Eye (tissue), 1 donor: ENCODE measurements around the gene MAK.
"Not testable (repeated sequence)": the region's sequence is repeated elsewhere in the genome, so short reads cannot be mapped to it uniquely, and the experiment has no call there.

Experiments used
- DNase-seq: peaks from one replicate; pipeline ENCODE4 v3.0.0-alpha.2; 2015

MAK gene

GRCh38 chr6:10771371-10771894, 66.9 kb downstream of the MAK start:
- DNase-seq, result no peak

- DNase-seq, result no peak
These were observed 68.9 kb downstream of the MAK start for GRCh38 chr6:10769419-10769818.

- DNase-seq, result no peak
These were observed 75.3 kb downstream of the MAK start for GRCh38 chr6:10763006-10763405.

- DNase-seq, result peak; percentile 6
These were observed 78.4 kb downstream of the MAK start for GRCh38 chr6:10759884-10760329.

- DNase-seq, result peak; percentile 59
These were observed 79.0 kb downstream of the MAK start for GRCh38 chr6:10759312-10759839.

- no peak for DNase-seq
These were observed 82.3 kb downstream of the MAK start for GRCh38 chr6:10756085-10756484.

GRCh38 chr6:10751757-10752156, 86.6 kb downstream of the MAK start:
- not testable (repeated sequence) for DNase-seq

GRCh38 chr6:10750568-10750967, 87.8 kb downstream of the MAK start:
- DNase-seq, result not testable (repeated sequence)

GRCh38 chr6:10749734-10750133, 88.6 kb downstream of the MAK start:
- DNase-seq, result no peak

- DNase-seq, result peak; percentile 99
These were observed 90.9 kb downstream of the MAK start, which contains the start of gene TMEM14B for GRCh38 chr6:10747251-10747972. Gene TMEM14B, plus strand, starts transcription at chr6:10747805. Its CDS starts 1,441 bp downstream, at chr6:10749246.

- no peak for DNase-seq
These were observed 91.5 kb downstream of the MAK start for GRCh38 chr6:10746915-10747250.

- DNase-seq, result no peak
These were observed 93.2 kb downstream of the MAK start for GRCh38 chr6:10745116-10745515.

- no peak for DNase-seq
These were observed 94.8 kb downstream of the MAK start for GRCh38 chr6:10743515-10743914.

GRCh38 chr6:10742251-10742650, 96.1 kb downstream of the MAK start:
- DNase-seq, result no peak

GRCh38 chr6:10741643-10742042, 96.7 kb downstream of the MAK start:
- DNase-seq, result not testable (repeated sequence)

GRCh38 chr6:10740061-10740460, 98.3 kb downstream of the MAK start:
- no peak for DNase-seq

- DNase-seq, result no peak
These were observed 101.6 kb downstream of the MAK start for GRCh38 chr6:10736731-10737130.

- DNase-seq, result no peak
These were observed 104.5 kb downstream of the MAK start for GRCh38 chr6:10733863-10734262.

- no peak for DNase-seq
These were observed 105.1 kb downstream of the MAK start for GRCh38 chr6:10733151-10733715.

- DNase-seq, result no peak
These were observed 108.1 kb downstream of the MAK start for GRCh38 chr6:10730254-10730653.

- no peak for DNase-seq
These were observed 112.6 kb downstream of the MAK start for GRCh38 chr6:10725716-10726115.

- no peak for DNase-seq
These were observed 113.3 kb downstream of the MAK start for GRCh38 chr6:10725044-10725443.

- no peak for DNase-seq
These were observed 114.8 kb downstream of the MAK start for GRCh38 chr6:10723567-10723881.

- DNase-seq, result peak; percentile 98
These were observed 115.3 kb downstream of the MAK start, which contains the start of gene TMEM14C for GRCh38 chr6:10722820-10723566. Gene TMEM14C, plus strand, starts transcription at chr6:10723070. Its CDS starts 1,544 bp downstream, at chr6:10724614.
